Measurements from ENCODE around the gene ADGRG1.

ADGRG1 gene

DNA sequence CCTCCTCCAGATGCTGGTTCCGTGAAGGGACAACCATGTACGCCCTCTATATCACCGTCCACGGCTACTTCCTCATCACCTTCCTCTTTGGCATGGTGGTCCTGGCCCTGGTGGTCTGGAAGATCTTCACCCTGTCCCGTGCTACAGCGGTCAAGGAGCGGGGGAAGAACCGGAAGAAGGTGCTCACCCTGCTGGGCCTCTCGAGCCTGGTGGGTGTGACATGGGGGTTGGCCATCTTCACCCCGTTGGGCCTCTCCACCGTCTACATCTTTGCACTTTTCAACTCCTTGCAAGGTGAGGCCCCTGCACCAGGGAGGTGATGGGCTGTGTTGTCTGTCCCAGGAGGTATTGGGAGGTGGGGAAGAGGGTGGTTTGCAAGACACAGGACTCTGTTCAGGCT is 57.2 kb downstream of the ADGRG1 start:
- TF ChIP-seq CTCF (IDR thresholded peaks at IDR 0.05; ENCODE audit: low read depth, low read length) = no peak
- no peaks in the 10 kb centered on the region for H3K36me3 ChIP-seq
- H3K9me3 ChIP-seq = no peaks in the 10 kb centered on the region
- H3K4me1 ChIP-seq = no peaks in the 10 kb centered on the region
- DNase-seq = no peak
- H3K27me3 ChIP-seq = no peaks in the 10 kb centered on the region
- H3K4me3 ChIP-seq (ENCODE audit: low read depth, low read length) = no peak overlapping the region

DNA sequence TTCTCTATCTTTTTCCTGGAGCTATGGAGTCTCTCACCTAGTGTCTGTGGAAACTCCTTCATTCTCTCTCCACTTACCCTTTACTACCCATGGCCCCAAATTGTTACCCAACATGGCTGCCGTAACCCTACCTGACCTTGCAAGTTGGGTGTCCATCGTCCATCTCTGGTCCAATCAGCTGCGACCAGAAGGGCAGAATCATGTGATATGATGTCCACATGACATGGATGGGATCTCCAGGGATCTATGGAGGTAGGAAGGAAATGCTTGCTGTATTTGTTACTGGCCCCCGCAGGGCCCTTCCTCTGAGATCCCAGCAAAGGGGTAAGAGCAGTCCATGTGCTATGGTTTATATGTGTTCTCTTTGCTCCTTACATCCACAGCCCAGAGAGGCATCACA is 58.1 kb downstream of the ADGRG1 start:
- no peak for DNase-seq
- Histone ChIP-seq H3K9me3 (no peaks in the 10 kb centered on the region), H3K4me3 (ENCODE audit: low read depth, low read length) (no peak overlapping the region), H3K4me1 (no peaks in the 10 kb centered on the region), H3K27me3 (no peaks in the 10 kb centered on the region), H3K36me3 (no peaks in the 10 kb centered on the region)
- no peak for TF ChIP-seq CTCF (IDR thresholded peaks at IDR 0.05; ENCODE audit: low read depth, low read length)

- no peaks in the 10 kb centered on the region for H3K36me3 ChIP-seq
- no peak for TF ChIP-seq CTCF (IDR thresholded peaks at IDR 0.05; ENCODE audit: low read depth, low read length)
- no peaks in the 10 kb centered on the region for H3K27me3 ChIP-seq
- no peaks in the 10 kb centered on the region for H3K4me1 ChIP-seq
- no peak overlapping the region for H3K4me3 ChIP-seq (ENCODE audit: low read depth, low read length)
- DNase-seq = no peak
- no peaks in the 10 kb centered on the region for H3K9me3 ChIP-seq
Measured at GRCh38 chr16:57687363-57687929, 59.0 kb downstream of the ADGRG1 start.

DNA sequence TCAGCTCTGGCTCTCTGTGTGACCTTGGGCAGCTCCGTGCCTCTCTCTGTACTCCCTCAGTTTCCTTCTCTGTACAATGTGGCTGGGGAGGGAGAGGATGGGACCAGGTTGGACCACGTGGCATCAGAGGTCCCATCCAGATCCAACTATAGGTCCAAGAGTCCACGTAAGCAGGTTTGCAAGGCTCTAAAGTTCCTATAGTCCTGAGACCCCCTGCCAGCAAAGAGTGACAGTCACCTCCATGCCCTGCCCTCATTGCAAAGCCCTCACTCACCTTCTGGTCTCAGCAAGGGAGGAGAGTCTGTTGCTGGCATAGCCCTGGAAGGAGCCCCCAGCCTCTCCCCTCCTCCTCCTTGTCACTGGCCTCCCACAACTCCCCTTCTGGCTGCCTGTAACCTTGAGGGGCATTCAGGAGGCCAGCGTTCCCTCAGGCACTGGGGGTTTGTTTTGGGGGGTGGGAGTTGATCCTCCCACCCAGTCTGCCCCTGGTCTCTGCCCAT is 60.1 kb downstream of the ADGRG1 start:
- no peaks in the 10 kb centered on the region for H3K4me1 ChIP-seq
- TF ChIP-seq CTCF (IDR thresholded peaks at IDR 0.05; ENCODE audit: low read depth, low read length) = no peak
- no peaks in the 10 kb centered on the region for H3K9me3 ChIP-seq
- no peak overlapping the region for H3K4me3 ChIP-seq (ENCODE audit: low read depth, low read length)
- H3K27me3 ChIP-seq = no peaks in the 10 kb centered on the region
- H3K36me3 ChIP-seq = no peaks in the 10 kb centered on the region
- no peak for DNase-seq

DNA sequence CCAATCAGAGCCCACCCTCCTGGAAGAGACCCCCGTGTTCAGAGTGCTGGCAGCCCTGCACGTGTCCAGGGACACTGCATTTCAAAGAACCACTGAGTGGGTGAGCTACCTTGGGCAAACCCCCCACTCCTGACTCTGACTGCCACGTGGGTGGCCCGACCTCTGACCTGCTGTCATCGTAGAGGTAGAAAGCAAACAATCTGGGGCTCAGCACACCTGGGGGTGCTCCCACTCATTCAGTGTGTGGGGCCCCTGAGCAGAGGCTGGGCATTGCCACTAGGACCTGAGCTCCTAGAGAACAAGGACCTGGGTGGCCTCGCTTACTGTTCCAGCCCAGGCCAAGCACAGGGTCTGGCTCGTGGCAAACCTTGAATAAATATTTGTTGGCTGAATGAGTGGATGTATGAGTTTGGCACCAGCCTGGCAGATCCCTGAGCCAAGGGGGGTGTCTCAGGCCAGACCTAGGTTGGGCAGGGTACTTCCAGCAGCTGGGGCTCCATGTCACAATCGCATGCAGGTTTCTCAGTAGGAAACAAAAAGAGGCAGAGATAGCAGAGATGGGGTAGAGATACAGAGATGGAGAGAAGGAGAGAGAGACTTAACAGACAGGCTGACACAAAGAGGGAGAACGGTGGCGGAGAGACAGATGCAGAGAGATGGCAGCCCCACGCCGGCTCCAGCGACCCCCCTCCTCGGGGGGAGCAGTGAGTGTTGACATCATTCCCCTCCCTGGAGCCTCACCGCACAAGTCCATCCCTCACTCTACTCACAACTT is 60.7 kb downstream of the ADGRG1 start:
- H3K36me3 ChIP-seq = no peaks in the 10 kb centered on the region
- DNase-seq = no peak
- TF ChIP-seq CTCF (IDR thresholded peaks at IDR 0.05; ENCODE audit: low read depth, low read length) = no peak
- no peak overlapping the region for H3K4me3 ChIP-seq (ENCODE audit: low read depth, low read length)
- no peaks in the 10 kb centered on the region for H3K4me1 ChIP-seq
- no peaks in the 10 kb centered on the region for H3K27me3 ChIP-seq
- no peaks in the 10 kb centered on the region for H3K9me3 ChIP-seq
